K562 (cell line): Measurements from ENCODE around the gene SLC34A3. TPM values are rescaled to one million over a fixed set of nuclear protein-coding genes. Genes with fewer than 3 reads are reported as not detected.

ENCODE experiments used
- ATF7 ChIP-seq: fragments of 450-650 bp; IDR thresholded peaks from 2 replicates; pipeline ENCODE4 v1.7.1; 2014; ENCODE audit warnings: mild to moderate bottlenecking, moderate library complexity
- HLTF ChIP-seq: fragments of 450-650 bp; IDR thresholded peaks from 2 replicates; pipeline ENCODE4 v1.6.1; 2016
- HMGN3 ChIP-seq: IDR thresholded peaks from 2 replicates; pipeline ENCODE4 v1.6.1; 2011; ENCODE audit warnings: borderline replicate concordance, low read depth, mild to moderate bottlenecking, mixed read lengths, low read length; ENCODE audit not compliant: insufficient read length; ENCODE audit errors: extremely low read depth
- IRF1 ChIP-seq: sonication (generic); formaldehyde crosslinking; IDR thresholded peaks from 2 replicates; pipeline ENCODE4 v1.8.0; 2022; ENCODE audit warnings: missing genetic modification reagents, mild to moderate bottlenecking, borderline replicate concordance
- KDM5B ChIP-seq: fragments of 200-600 bp; sonication (generic); IDR thresholded peaks from 2 replicates; pipeline ENCODE4 v1.6.1; 2012; ENCODE audit warnings: low read depth, mild to moderate bottlenecking, moderate library complexity, low read length, control low read depth, inconsistent platforms; ENCODE audit not compliant: insufficient replicate concordance
- MBD2 ChIP-seq: sonication (generic); IDR thresholded peaks from 2 replicates; pipeline ENCODE4 v1.6.1; 2016; ENCODE audit warnings: low read depth, borderline replicate concordance
- MCM5 ChIP-seq: fragments of 450-650 bp; IDR thresholded peaks from 2 replicates; pipeline ENCODE4 v1.6.1; 2016; ENCODE audit warnings: low read depth
- NKRF ChIP-seq: fragments of 450-650 bp; IDR thresholded peaks from 2 replicates; pipeline ENCODE4 v1.6.1; 2016; ENCODE audit warnings: borderline replicate concordance
- NRF1 ChIP-seq, 2 experiments: fragments of 450-650 bp; IDR thresholded peaks in 1 of 2; conservative IDR thresholded peaks in 1 of 2; 2 replicates each; pipeline ENCODE4 v1.6.1; 2014; ENCODE audit warnings: mild to moderate bottlenecking in 2 of 2
- RAD21 ChIP-seq, 2 experiments: fragments of 250-450 bp in 1 of 2; fragments of 450-650 bp in 1 of 2; sonication (Bioruptor Pico) in 1 of 2; formaldehyde crosslinking in 1 of 2; IDR thresholded peaks in 1 of 2; conservative IDR thresholded peaks in 1 of 2; 2 replicates each; pipeline versions ENCODE4 v1.4.0 to v1.8.0; 2020 to 2022; ENCODE audit warnings: mild to moderate bottlenecking in 2 of 2, moderate library complexity in 1 of 2
- RBM25 ChIP-seq: fragments of 200-400 bp; formaldehyde crosslinking; IDR thresholded peaks from 2 replicates; pipeline ENCODE4 v1.6.1; 2018; ENCODE audit warnings: low read length, low read depth, moderate library complexity; ENCODE audit not compliant: severe bottlenecking
- SIN3A ChIP-seq, 2 experiments: fragments of 150-350 bp in 1 of 2; IDR thresholded peaks; 2 replicates each; pipeline ENCODE4 v1.6.1; 2011 to 2016; ENCODE audit warnings: borderline replicate concordance in 2 of 2, low read depth in 2 of 2, low read length in 2 of 2, mild to moderate bottlenecking in 2 of 2, moderate library complexity in 2 of 2; ENCODE audit not compliant: control insufficient read depth in 1 of 2
- SMARCA4 ChIP-seq: fragments of 450-650 bp; IDR thresholded peaks from 2 replicates; pipeline ENCODE4 v1.6.1; 2016
- SMARCE1 ChIP-seq: fragments of 450-650 bp; IDR thresholded peaks from 2 replicates; pipeline ENCODE4 v1.7.1; 2016; ENCODE audit warnings: mild to moderate bottlenecking
- TAF1 ChIP-seq: IDR thresholded peaks from 2 replicates; pipeline ENCODE4 v1.6.1; 2011; ENCODE audit warnings: mild to moderate bottlenecking, low read length, moderate library complexity; ENCODE audit not compliant: insufficient read depth, control insufficient read depth, severe bottlenecking; ENCODE audit errors: extremely low read depth
- TCF7 ChIP-seq: sonication (generic); IDR thresholded peaks from 2 replicates; pipeline ENCODE4 v1.6.1; 2016; ENCODE audit warnings: antibody characterized with exemption, borderline replicate concordance
- THAP12 ChIP-seq: fragments of 250-450 bp; sonication (Bioruptor Pico); IDR thresholded peaks from 2 replicates; pipeline ENCODE4 v1.9.0; 2021; ENCODE audit warnings: mild to moderate bottlenecking, inconsistent platforms
- VEZF1 ChIP-seq: fragments of 200-800 bp; sonication (Bioruptor generic); IDR thresholded peaks from 2 replicates; pipeline ENCODE4 v1.6.1; 2017; ENCODE audit warnings: missing genetic modification characterization, missing compliant biosample characterization
- ZBTB7A ChIP-seq: IDR thresholded peaks from 2 replicates; pipeline ENCODE4 v1.6.1; 2011; ENCODE audit warnings: low read depth, mild to moderate bottlenecking, low read length, moderate library complexity, borderline replicate concordance; ENCODE audit not compliant: control insufficient read depth
- polyA plus RNA-seq, 8 experiments: library from polyadenylated mRNA; depleted of rRNA in 4 of 8; stranded (reverse) in 5 of 8; unstranded in 3 of 8; fragments of >200 nt; fragmentation: Nextera tagmentation in 2 of 8; fragmentation: Illumina TruSeq in 1 of 8; extraction: Ambion mirVana in 2 of 8; extraction: Trizol in 1 of 8; gene quantifications; 2 replicates each; pipeline versions ENCODE4 v1.2.1 to v1.2.3, GENCODE V29; 2011 to 2014; ENCODE audit warnings: inconsistent platforms in 1 of 8, missing spikeins in 1 of 8
- total RNA-seq, 7 experiments: library from RNA; depleted of rRNA in 6 of 7; stranded (reverse); fragments of >200 nt in 6 of 7; fragmentation: Illumina TruSeq in 2 of 7; extraction: Trizol in 2 of 7; gene quantifications; 2 replicates each; pipeline versions ENCODE4 v1.2.1 to v1.2.3, GENCODE V29; 2011 to 2021; ENCODE audit warnings: low replicate concordance in 1 of 7

Gene SLC34A3
- total and polyA plus RNA-seq, 9 of the 15 experiments (the other 6 are each of a cell fraction or from before 2014, with no cell fraction given), result not detected

- peak; percentile 33 to 58 for TF ChIP-seq RAD21 (CRISPR knock-in tag; conservative IDR thresholded peaks at IDR 0.05 in 1 of 2, IDR thresholded peaks at IDR 0.05 in 1 of 2)
- TF ChIP-seq ZBTB7A, result peak; percentile 95
- TF ChIP-seq VEZF1 (CRISPR knock-in tag), result peak; percentile 91
- peak; percentile 77 for TF ChIP-seq TAF1
- TF ChIP-seq MCM5, result no peak
- peak; percentile 56; the same call in 1 of the 2 replicates for TF ChIP-seq HLTF
- peak; percentile 62; the same call in 1 of the 2 replicates for TF ChIP-seq SMARCE1
- peak; percentile 44; the same call in 1 of the 2 replicates for TF ChIP-seq TCF7
- TF ChIP-seq MBD2, result peak; percentile 56
- TF ChIP-seq IRF1 (CRISPR knock-in tag), result no peak
- peak; percentile 55 for TF ChIP-seq KDM5B
- peak; percentile 59 to 68 for TF ChIP-seq NRF1 (conservative IDR thresholded peaks at IDR 0.05 in 1 of 2, IDR thresholded peaks at IDR 0.05 in 1 of 2)
- peak; percentile 41; the same call in 1 of the 2 replicates for TF ChIP-seq THAP12 (CRISPR knock-in tag)
- TF ChIP-seq SMARCA4, result peak; percentile 9; the same call in 1 of the 2 replicates
- no peak for TF ChIP-seq RBM25
- TF ChIP-seq SIN3A (IDR thresholded peaks at IDR 0.05; ENCODE audit: borderline replicate concordance in 2 of 2, control insufficient read depth in 1 of 2, low read depth in 2 of 2, low read length in 2 of 2), result peak; percentile 63 to 83; a peak in 2 of 4 replicates
- peak; percentile 80 for TF ChIP-seq ATF7
- peak; percentile 83 for TF ChIP-seq HMGN3
- peak; percentile 70; the same call in 1 of the 2 replicates for TF ChIP-seq NKRF
These were observed 46.8 kb downstream of the SLC34A3 start, which contains the start of gene TOR4A (continued) for GRCh38 chr9:137277329-137278041.
